Measurements from ENCODE around the gene STRN.

- TF ChIP-seq BCL3 (IDR thresholded peaks at IDR 0.05; ENCODE audit: borderline replicate concordance, insufficient read depth, low read depth, low read length, poor library complexity, severe bottlenecking) (no peak), RFX5 (IDR thresholded peaks at IDR 0.05; ENCODE audit: low read depth, low read length) (no peak), POLR2A (IDR thresholded peaks at IDR 0.05; ENCODE audit: low read depth, low read length) (no peak), CTCF (IDR thresholded peaks at IDR 0.05 in 2 of 3, conservative IDR thresholded peaks at IDR 0.05 in 1 of 3; ENCODE audit: control insufficient read depth in 2 of 3, extremely low read depth in 1 of 3, insufficient read depth in 1 of 3, low read depth in 3 of 3, low read length in 3 of 3) (no peak), E2F4 (IDR thresholded peaks at IDR 0.05; ENCODE audit: low read depth, low read length) (no peak), JUNB (IDR thresholded peaks at IDR 0.05) (no peak), KDM1A (IDR thresholded peaks at IDR 0.05; ENCODE audit: borderline replicate concordance) (no peak), SRF (IDR thresholded peaks at IDR 0.05; ENCODE audit: low read depth in 2 of 2, low read length in 2 of 2) (no peak), POLR2AphosphoS5 (IDR thresholded peaks at IDR 0.05; ENCODE audit: low read length) (no peak)
- TF ChIP-seq, protein P1, sequence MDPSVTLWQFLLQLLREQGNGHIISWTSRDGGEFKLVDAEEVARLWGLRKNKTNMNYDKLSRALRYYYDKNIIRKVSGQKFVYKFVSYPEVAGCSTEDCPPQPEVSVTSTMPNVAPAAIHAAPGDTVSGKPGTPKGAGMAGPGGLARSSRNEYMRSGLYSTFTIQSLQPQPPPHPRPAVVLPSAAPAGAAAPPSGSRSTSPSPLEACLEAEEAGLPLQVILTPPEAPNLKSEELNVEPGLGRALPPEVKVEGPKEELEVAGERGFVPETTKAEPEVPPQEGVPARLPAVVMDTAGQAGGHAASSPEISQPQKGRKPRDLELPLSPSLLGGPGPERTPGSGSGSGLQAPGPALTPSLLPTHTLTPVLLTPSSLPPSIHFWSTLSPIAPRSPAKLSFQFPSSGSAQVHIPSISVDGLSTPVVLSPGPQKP (IDR thresholded peaks at IDR 0.05; ENCODE audit: low read depth, low read length), result no peak
- TF ChIP-seq, protein P2, sequence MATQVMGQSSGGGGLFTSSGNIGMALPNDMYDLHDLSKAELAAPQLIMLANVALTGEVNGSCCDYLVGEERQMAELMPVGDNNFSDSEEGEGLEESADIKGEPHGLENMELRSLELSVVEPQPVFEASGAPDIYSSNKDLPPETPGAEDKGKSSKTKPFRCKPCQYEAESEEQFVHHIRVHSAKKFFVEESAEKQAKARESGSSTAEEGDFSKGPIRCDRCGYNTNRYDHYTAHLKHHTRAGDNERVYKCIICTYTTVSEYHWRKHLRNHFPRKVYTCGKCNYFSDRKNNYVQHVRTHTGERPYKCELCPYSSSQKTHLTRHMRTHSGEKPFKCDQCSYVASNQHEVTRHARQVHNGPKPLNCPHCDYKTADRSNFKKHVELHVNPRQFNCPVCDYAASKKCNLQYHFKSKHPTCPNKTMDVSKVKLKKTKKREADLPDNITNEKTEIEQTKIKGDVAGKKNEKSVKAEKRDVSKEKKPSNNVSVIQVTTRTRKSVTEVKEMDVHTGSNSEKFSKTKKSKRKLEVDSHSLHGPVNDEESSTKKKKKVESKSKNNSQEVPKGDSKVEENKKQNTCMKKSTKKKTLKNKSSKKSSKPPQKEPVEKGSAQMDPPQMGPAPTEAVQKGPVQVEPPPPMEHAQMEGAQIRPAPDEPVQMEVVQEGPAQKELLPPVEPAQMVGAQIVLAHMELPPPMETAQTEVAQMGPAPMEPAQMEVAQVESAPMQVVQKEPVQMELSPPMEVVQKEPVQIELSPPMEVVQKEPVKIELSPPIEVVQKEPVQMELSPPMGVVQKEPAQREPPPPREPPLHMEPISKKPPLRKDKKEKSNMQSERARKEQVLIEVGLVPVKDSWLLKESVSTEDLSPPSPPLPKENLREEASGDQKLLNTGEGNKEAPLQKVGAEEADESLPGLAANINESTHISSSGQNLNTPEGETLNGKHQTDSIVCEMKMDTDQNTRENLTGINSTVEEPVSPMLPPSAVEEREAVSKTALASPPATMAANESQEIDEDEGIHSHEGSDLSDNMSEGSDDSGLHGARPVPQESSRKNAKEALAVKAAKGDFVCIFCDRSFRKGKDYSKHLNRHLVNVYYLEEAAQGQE (IDR thresholded peaks at IDR 0.05; ENCODE audit: low read depth, low read length), result no peak
Observed at GRCh38 chr2:36834731-36835524, 131.4 kb downstream of the STRN start.

Measured in GM12878 (cell line).